Measurements from ENCODE around the gene COPS7A. TPM values are rescaled to one million over a fixed set of nuclear protein-coding genes. Genes with fewer than 3 reads are reported as not detected.

Gene COPS7A
- total and polyA plus RNA-seq, 9 of the 15 experiments (the other 6 are each of a cell fraction or from before 2014, with no cell fraction given): 12.7 to 36.0 (median 24.3) TPM

GRCh38 chr12:6778574-6779550 lies 55.0 kb downstream of the COPS7A start (continued):
- TF ChIP-seq, protein P1, sequence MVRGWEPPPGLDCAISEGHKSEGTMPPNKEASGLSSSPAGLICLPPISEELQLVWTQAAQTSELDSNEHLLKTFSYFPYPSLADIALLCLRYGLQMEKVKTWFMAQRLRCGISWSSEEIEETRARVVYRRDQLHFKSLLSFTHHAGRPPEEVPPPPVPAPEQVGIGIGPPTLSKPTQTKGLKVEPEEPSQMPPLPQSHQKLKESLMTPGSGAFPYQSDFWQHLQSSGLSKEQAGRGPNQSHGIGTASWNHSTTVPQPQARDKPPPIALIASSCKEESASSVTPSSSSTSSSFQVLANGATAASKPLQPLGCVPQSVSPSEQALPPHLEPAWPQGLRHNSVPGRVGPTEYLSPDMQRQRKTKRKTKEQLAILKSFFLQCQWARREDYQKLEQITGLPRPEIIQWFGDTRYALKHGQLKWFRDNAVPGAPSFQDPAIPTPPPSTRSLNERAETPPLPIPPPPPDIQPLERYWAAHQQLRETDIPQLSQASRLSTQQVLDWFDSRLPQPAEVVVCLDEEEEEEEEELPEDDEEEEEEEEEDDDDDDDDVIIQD (CRISPR knock-in tag; IDR thresholded peaks at IDR 0.05): no peak
- TF ChIP-seq ZBTB8A (IDR thresholded peaks at IDR 0.05; ENCODE audit: partially characterized antibody) (no peak), KLF6 (CRISPR knock-in tag; IDR thresholded peaks at IDR 0.05; ENCODE audit: borderline replicate concordance) (no peak; the same call in 1 of the 2 replicates), ZFP1 (CRISPR knock-in tag; IDR thresholded peaks at IDR 0.05) (no peak), LEF1 (IDR thresholded peaks at IDR 0.05) (peak; percentile 68; the same call in 1 of the 2 replicates), BCL6 (CRISPR knock-in tag; IDR thresholded peaks at IDR 0.05) (no peak), THAP12 (CRISPR knock-in tag; IDR thresholded peaks at IDR 0.05) (no peak), PCBP2 (IDR thresholded peaks at IDR 0.05; ENCODE audit: low read depth, low read length, poor library complexity, severe bottlenecking) (no peak), ESRRB (CRISPR knock-in tag; IDR thresholded peaks at IDR 0.05; ENCODE audit: borderline replicate concordance) (no peak), SP2 (IDR thresholded peaks at IDR 0.05; ENCODE audit: extremely low read depth, low read depth, low read length, poor library complexity, severe bottlenecking) (no peak), ATF2 (CRISPR knock-in tag; IDR thresholded peaks at IDR 0.05) (no peak), HDAC8 (tag; IDR thresholded peaks at IDR 0.05) (no peak), TSC22D4 (tag; IDR thresholded peaks at IDR 0.05) (no peak), ZNF175 (CRISPR knock-in tag; IDR thresholded peaks at IDR 0.05; ENCODE audit: low read depth) (peak; percentile 49; the same call in 1 of the 2 replicates), ZNF354B (CRISPR knock-in tag; IDR thresholded peaks at IDR 0.05) (no peak), ATF1 (CRISPR knock-in tag; IDR thresholded peaks at IDR 0.05) (no peak), ATF1 (tag; IDR thresholded peaks at IDR 0.05) (peak; percentile 64; the same call in 1 of the 2 replicates), ZNF324 (CRISPR knock-in tag; IDR thresholded peaks at IDR 0.05) (no peak)
- TF ChIP-seq, protein P2, sequence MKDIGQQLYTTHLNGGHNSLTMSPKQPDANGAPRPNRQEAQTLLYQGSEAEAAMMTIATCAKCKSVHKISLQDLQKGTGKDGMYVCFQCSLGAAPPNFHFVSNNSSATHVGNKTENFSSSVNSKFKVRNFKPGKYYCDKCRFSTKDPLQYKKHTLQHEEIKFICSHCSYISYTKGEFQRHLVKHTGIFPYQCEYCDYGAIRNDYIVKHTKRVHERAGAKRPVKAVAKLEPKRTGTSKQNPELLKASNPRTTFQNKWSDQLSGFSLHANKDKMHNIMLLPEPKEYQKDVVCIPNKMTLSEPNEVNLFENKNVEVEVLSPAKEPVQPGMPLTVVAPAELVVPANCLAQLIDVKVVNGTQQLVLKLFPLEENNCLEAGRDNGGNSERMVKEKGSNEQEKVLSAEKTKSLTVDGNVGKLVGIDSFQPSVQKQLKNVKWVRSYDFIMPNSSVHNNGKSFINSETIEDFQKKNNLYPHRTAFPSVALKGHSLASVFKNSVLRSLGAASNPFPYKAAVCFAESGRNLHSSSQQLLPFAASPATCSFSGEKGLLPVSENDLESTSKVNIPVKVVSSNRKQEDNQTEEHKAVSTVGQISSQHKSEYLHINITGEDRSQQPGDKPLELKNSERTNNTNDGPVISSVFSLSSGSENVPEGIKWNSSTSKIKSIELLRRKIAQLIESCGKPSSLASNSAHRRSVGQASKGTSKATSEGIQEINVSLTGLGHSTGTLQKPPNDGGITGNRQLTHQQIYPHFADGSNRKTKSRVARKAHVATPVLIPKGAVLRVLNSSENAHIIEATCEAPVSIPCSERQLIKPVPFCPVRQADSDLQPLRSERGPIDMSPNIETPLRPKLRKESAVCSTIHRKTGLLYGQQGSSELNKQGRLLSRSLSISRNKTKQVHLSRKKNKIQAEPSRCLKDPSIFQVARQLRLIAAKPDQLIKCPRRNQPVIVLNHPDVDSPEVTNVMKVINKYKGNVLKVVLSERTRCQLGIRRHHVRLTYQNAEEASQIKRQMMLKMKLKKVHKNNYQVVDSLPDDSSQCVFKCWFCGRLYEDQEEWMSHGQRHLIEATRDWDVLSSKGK (CRISPR knock-in tag; IDR thresholded peaks at IDR 0.05): no peak

All from K562 (cell line).